Gastrocnemius medialis (tissue), 4 donors: ENCODE data around the gene TICAM1. TPM values are rescaled to one million over a fixed set of nuclear protein-coding genes. Genes with fewer than 3 reads are reported as not detected.

ENCODE experiments used
- ATAC-seq, 2 donors: fragments of 150-250 bp; one replicate each; pipeline ENCODE4 v1.9.1; 2016
- DNase-seq, 2 donors: peaks; one replicate each; pipeline ENCODE4 v3.0.0-alpha.2; 2019
- H3K27ac ChIP-seq, 4 donors: fragments of 200-600 bp; sonication (generic); 1 replicate in 1 of 4; 2 replicates in 3 of 4; pipeline ENCODE4 v1.5.1; 2016 to 2018; ENCODE audit warnings: mild to moderate bottlenecking in 2 of 4, moderate library complexity in 1 of 4
- H3K27me3 ChIP-seq, 3 donors: fragments of 200-600 bp; sonication (generic) in 2 of 3; 1 replicate in 1 of 3; 2 replicates in 2 of 3; pipeline versions ENCODE4 v1.5.1 to v1.6.0; 2016 to 2019; ENCODE audit warnings: mild to moderate bottlenecking in 1 of 3, moderate library complexity in 1 of 3
- H3K36me3 ChIP-seq, 2 donors: fragments of 200-600 bp; sonication (generic) in 1 of 2; one replicate each; pipeline ENCODE4 v1.5.1; 2017 to 2018
- H3K4me1 ChIP-seq, 2 donors: fragments of 200-600 bp; sonication (generic) in 1 of 2; one replicate each; pipeline ENCODE4 v1.5.1; 2016 to 2017; ENCODE audit warnings: mild to moderate bottlenecking in 2 of 2
- H3K4me3 ChIP-seq, 4 donors: fragments of 200-600 bp; sonication (generic) in 3 of 4; 1 replicate in 1 of 4; 2 replicates in 3 of 4; pipeline ENCODE4 v1.5.1; 2016 to 2019; ENCODE audit warnings: mild to moderate bottlenecking in 2 of 4
- H3K9me3 ChIP-seq, 3 donors: fragments of 200-600 bp; sonication (generic) in 2 of 3; 1 replicate in 1 of 3; 2 replicates in 2 of 3; pipeline ENCODE4 v1.5.1; 2016 to 2019
- CTCF ChIP-seq, 5 experiments: fragments of 450-650 bp in 3 of 5; fragments of 200-600 bp in 2 of 5; sonication (generic) in 2 of 5; IDR thresholded peaks in 4 of 5; conservative IDR thresholded peaks in 1 of 5; 1 replicate in 4 of 5; 2 replicates in 1 of 5; pipeline ENCODE4 v1.5.1; 2016 to 2019; ENCODE audit warnings: antibody characterized with exemption in 5 of 5, mild to moderate bottlenecking in 3 of 5, moderate library complexity in 3 of 5
- POLR2A ChIP-seq, 2 donors: fragments of 450-650 bp; IDR thresholded peaks; one replicate each; pipeline ENCODE4 v1.6.1; 2017; ENCODE audit warnings: antibody characterized with exemption in 2 of 2, mild to moderate bottlenecking in 2 of 2, moderate library complexity in 2 of 2
- in situ Hi-C, 4 donors: fragments of 200-750 bp; cut with MboI; loops; one replicate each; pipeline versions ENCODE4 v1.15.0 to v1.8.0; 2017; ENCODE audit warnings: low sequenced_read_pairs in 4 of 4
- intact Hi-C: fragments of 100-400 bp; cut with DNase I; formaldehyde crosslinking; loops from one replicate; pipeline ENCODE4 v1.15.1; 2023; ENCODE audit warnings: low total_unique reads
- microRNA-seq, 2 donors: library from miRNA; unstranded; fragments of <30 nt; microRNA quantifications; one replicate each; pipeline ENCODE4, GENCODE V29; 2016; ENCODE audit warnings: borderline replicate concordance in 2 of 2
- total RNA-seq, 4 donors: library from RNA; depleted of rRNA; stranded (reverse); fragments of >200 nt; gene quantifications; one replicate each; pipeline versions ENCODE4 v1.1.0 to v1.2.3, GENCODE V29; 2016

Gene TICAM1
- total RNA-seq, 4 donors from 2014 or later = 5.9 to 14.0 (median 9.0) TPM

GRCh38 chr19:4772566-4772965, 58.9 kb downstream of the TICAM1 start:
- in situ Hi-C loops = no loop called here
- no peak for ATAC-seq
- no peaks in the 10 kb centered on the region for H3K27me3 ChIP-seq
- H3K9me3 ChIP-seq = no peaks in the 10 kb centered on the region
- TF ChIP-seq POLR2A (IDR thresholded peaks at IDR 0.05) (no peak), CTCF (IDR thresholded peaks at IDR 0.05 in 4 of 5, conservative IDR thresholded peaks at IDR 0.05 in 1 of 5) (no peak)
- no peak overlapping the region for H3K4me3 ChIP-seq
- DNase-seq = no peak
- no peaks in the 10 kb centered on the region for H3K36me3 ChIP-seq
- H3K27ac ChIP-seq = no peak overlapping the region
- intact Hi-C loops = loop anchor here (2.0 to 10.0 kb wide), 2 partner anchors 66 to 218 kb away; partner anchors contain the start of gene SEMA6B
- H3K4me1 ChIP-seq = no peaks in the 10 kb centered on the region

- Histone ChIP-seq H3K4me3 (no peak overlapping the region), H3K4me1 (no peaks in the 10 kb centered on the region), H3K36me3 (no peaks in the 10 kb centered on the region), H3K27ac (no peak overlapping the region), H3K9me3 (no peaks in the 10 kb centered on the region), H3K27me3 (no peaks in the 10 kb centered on the region)
- peak; percentile 57 to 68 for DNase-seq
- in situ Hi-C loops (no loop called here), intact Hi-C loops (no loop called here)
- TF ChIP-seq CTCF (IDR thresholded peaks at IDR 0.05 in 4 of 5, conservative IDR thresholded peaks at IDR 0.05 in 1 of 5) (no peak), POLR2A (IDR thresholded peaks at IDR 0.05) (no peak)
- ATAC-seq = peak; percentile 76 to 84
These were observed 62.4 kb downstream of the TICAM1 start for GRCh38 chr19:4768934-4769777.

Small RNA genes lying within 50 kb of the gene (microRNA-seq; reads per million reads assigned to microRNA genes)
- 0 to 2.6 reads per million in 2 donors for gene MIR7-3

Other genes with a start within 250 kb of the TICAM1 start
- gene TNFAIP8L1, start 192.2 kb downstream of the TICAM1 start, total RNA-seq = 1 to 10 TPM; 1.3 to 2.9 (median 1.7) TPM
- gene MYDGF, start 161.4 kb downstream of the TICAM1 start, total RNA-seq = 10 to 100 TPM in 2 of 4 donors, 1 to 10 TPM in 2; 8.0 to 12.9 (median 10.1) TPM
- 100 to 1,000 TPM in 3 of 4 donors, 10 to 100 TPM in 1; 92.6 to 208 (median 148) TPM for gene DPP9, start 107.9 kb downstream of the TICAM1 start, total RNA-seq
- 100 to 1,000 TPM; 246 to 360 (median 300) TPM for gene FEM1A, start 40.0 kb downstream of the TICAM1 start, total RNA-seq
- gene PLIN3, start 36.0 kb upstream of the TICAM1 start, total RNA-seq = 100 to 1,000 TPM in 2 of 4 donors, 10 to 100 TPM in 2; 53.9 to 193 (median 92.5) TPM
- not detected for gene ARRDC5, start 71.2 kb upstream of the TICAM1 start, total RNA-seq
- gene UHRF1, start 77.8 kb upstream of the TICAM1 start, total RNA-seq = under 1 TPM in 3 of 4 donors, not detected in 1; 0.12 to 0.72 (median 0.69) TPM
- 10 to 100 TPM; 40.9 to 61.4 (median 46.4) TPM for gene KDM4B, start 137.4 kb upstream of the TICAM1 start, total RNA-seq